Airway epithelial cell (primary cell): ENCODE results near the gene SPACA5. TPM values are rescaled to one million over a fixed set of nuclear protein-coding genes. Genes with fewer than 3 reads are reported as not detected.

Source experiments
- total RNA-seq: library from RNA; depleted of rRNA; stranded (reverse); fragments of >200 nt; gene quantifications from 2 replicates; pipeline ENCODE4 v1.2.3, GENCODE V29; 2015

The SPACA5 gene
- not detected in 2 replicates for total RNA-seq

DNA sequence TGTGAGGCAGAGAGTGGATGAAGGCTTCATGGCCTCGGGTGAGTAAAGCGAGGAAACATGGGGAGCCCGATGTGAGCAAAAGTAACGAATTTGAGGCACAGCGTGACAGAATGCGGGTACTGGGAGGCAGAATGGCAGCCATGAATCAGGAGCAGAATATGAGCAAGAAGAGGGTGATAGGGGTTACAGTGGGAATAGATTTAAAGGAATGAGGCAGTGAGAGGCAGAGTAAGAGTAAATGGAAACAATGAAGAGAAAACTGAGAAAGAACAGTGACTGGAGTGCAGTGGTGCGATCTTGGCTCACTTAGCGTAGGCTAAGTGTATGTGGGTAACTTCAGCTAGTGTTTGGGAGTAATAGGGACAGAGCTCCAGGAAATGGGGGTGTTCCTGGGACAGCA is at the start of gene SPACA5:
SPACA5 (plus strand) TSS at position 301 of the 400 bp plus-strand sequence. CDS start 815 bp downstream, outside the sequence.

DNA sequence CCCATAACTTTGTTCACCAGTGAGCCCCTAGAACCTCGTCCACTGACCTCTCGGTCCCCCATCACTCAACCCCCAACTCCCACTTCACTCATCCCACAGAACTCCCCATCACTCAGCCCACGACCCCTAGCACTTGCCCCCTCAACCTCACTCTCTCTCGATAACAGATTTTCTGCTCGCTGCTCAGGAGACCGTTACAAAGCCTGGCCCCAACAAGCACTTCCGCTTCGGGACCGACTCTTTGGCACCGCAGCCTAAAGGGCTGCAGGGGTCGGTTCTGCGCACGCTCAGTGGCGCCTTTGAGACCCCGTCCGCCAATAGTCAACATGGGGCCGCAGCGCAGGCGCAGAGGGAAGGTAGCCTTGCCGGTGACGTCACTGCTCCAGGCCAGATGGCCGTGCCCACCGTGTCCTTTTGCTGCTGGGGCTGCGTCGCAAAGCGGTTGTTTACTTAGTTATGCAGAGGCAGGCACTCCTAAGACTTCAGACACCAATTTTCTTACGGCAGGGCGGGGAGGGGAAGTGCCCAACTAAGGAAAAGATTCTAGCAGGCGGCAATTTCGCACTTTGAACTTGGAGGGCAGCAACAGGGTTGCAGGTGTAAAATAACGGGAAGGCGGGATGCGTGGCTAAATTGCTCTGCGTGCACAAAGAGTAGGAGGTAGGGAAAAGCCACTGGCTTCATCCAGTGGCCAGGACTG is 2.9 kb upstream of the SPACA5 start, which contains the start of gene ZNF182:
ZNF182 (minus strand) TSS at position 232 of the 700 bp plus-strand sequence. CDS start 1,380 bp downstream, outside the sequence.

Other genes starting within 250 kb of the SPACA5 start
- 1.3 and 2.0 TPM in 2 replicates for gene ZNF81, start 170.1 kb upstream of the SPACA5 start, total RNA-seq
- 1.8 and 1.9 TPM in 2 replicates for gene ZNF182, start 3.0 kb upstream of the SPACA5 start, total RNA-seq
- gene ZNF630, start 64.7 kb downstream of the SPACA5 start, total RNA-seq, result 0.37 and 1.6 TPM in 2 replicates
- not detected in 2 replicates for gene SPACA5B, start 123.6 kb downstream of the SPACA5 start, total RNA-seq
- gene SSX5, start 189.8 kb downstream of the SPACA5 start, total RNA-seq, result not detected in 2 replicates
- not detected in 2 replicates for gene SSX1, start 248.4 kb downstream of the SPACA5 start, total RNA-seq